Measurements from ENCODE around the gene CEP112.

DNA sequence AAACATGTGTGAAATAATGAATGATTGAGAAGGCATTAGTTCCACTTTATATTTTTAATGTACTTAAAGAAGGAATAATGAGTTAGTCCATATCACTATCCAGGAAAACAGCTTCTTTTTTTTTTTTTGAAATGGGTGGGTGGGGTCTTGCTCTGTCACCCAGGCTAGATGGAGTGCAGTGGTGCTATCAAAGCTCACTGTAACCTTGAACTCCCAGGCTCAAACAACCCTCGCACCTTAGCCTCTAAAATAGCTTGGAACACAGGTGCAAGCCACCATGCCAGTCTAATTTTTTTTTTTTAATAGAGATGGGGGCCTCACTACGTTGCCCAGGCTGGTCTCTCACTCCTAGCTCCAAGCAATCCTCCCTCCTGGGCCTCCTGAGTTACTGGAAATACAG is 275.5 kb downstream of the CEP112 start:
- TF ChIP-seq, protein P1, sequence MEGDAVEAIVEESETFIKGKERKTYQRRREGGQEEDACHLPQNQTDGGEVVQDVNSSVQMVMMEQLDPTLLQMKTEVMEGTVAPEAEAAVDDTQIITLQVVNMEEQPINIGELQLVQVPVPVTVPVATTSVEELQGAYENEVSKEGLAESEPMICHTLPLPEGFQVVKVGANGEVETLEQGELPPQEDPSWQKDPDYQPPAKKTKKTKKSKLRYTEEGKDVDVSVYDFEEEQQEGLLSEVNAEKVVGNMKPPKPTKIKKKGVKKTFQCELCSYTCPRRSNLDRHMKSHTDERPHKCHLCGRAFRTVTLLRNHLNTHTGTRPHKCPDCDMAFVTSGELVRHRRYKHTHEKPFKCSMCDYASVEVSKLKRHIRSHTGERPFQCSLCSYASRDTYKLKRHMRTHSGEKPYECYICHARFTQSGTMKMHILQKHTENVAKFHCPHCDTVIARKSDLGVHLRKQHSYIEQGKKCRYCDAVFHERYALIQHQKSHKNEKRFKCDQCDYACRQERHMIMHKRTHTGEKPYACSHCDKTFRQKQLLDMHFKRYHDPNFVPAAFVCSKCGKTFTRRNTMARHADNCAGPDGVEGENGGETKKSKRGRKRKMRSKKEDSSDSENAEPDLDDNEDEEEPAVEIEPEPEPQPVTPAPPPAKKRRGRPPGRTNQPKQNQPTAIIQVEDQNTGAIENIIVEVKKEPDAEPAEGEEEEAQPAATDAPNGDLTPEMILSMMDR (IDR thresholded peaks at IDR 0.05; ENCODE audit: insufficient read depth, low read depth, low read length), result no peak
- TF ChIP-seq EZH2 (IDR thresholded peaks at IDR 0.05; ENCODE audit: insufficient read depth, low read length), result no peak

Measured in astrocyte (in vitro differentiated cells and primary cell).